HG03095 (cell line): ENCODE data around the gene NAA50.

Experiments used
- ATAC-seq: cut with Tn5 transposase; IDR thresholded peaks from one replicate; pipeline ENCODE4 v1.9.1; 2021; ENCODE audit warnings: moderate library complexity; ENCODE audit not compliant: unreplicated experiment

The NAA50 gene

GRCh38 chr3:113743006-113743630 lies 2.9 kb downstream of the NAA50 start:
- no peak for ATAC-seq

- ATAC-seq = no peak
Observed at GRCh38 chr3:113741620-113742019, 4.4 kb downstream of the NAA50 start.

- ATAC-seq = no peak
Observed at GRCh38 chr3:113741086-113741485, 5.0 kb downstream of the NAA50 start.

GRCh38 chr3:113736548-113737089 lies 9.4 kb downstream of the NAA50 start:
- ATAC-seq = peak; percentile 65

GRCh38 chr3:113731694-113732093 lies 14.4 kb downstream of the NAA50 start:
- no peak for ATAC-seq

GRCh38 chr3:113730550-113730949 lies 15.5 kb downstream of the NAA50 start:
- no peak for ATAC-seq

- ATAC-seq = no peak
Observed at GRCh38 chr3:113728661-113729060, 17.4 kb downstream of the NAA50 start.

- ATAC-seq = no peak
Observed at GRCh38 chr3:113721636-113722035, 24.4 kb downstream of the NAA50 start.

GRCh38 chr3:113719758-113720157 lies 26.3 kb downstream of the NAA50 start:
- no peak for ATAC-seq

- no peak for ATAC-seq
Observed at GRCh38 chr3:113719294-113719693, 26.8 kb downstream of the NAA50 start.

- ATAC-seq = no peak
Observed at GRCh38 chr3:113717818-113718217, 28.2 kb downstream of the NAA50 start.

GRCh38 chr3:113717308-113717707 lies 28.7 kb downstream of the NAA50 start:
- no peak for ATAC-seq

GRCh38 chr3:113714702-113715101 lies 31.3 kb downstream of the NAA50 start:
- no peak for ATAC-seq

- no peak for ATAC-seq
Observed at GRCh38 chr3:113712129-113712528, 33.9 kb downstream of the NAA50 start.

- ATAC-seq = no peak
Observed at GRCh38 chr3:113707835-113708234, 38.2 kb downstream of the NAA50 start.

GRCh38 chr3:113698956-113699355 lies 47.1 kb downstream of the NAA50 start:
- no peak for ATAC-seq

GRCh38 chr3:113698213-113698742 lies 47.8 kb downstream of the NAA50 start:
- ATAC-seq = no peak

- no peak for ATAC-seq
Observed at GRCh38 chr3:113697500-113698090, 48.5 kb downstream of the NAA50 start.

GRCh38 chr3:113696658-113697499 lies 49.2 kb downstream of the NAA50 start:
- ATAC-seq = peak; percentile 92

GRCh38 chr3:113695786-113696645 lies 50.0 kb downstream of the NAA50 start, which contains the start of gene USF3:
Gene USF3, minus strand, starts transcription at chr3:113696642. Its CDS starts 21,764 bp downstream, at chr3:113674878.
- peak; percentile 62 for ATAC-seq
